ENCODE results near the gene TXNDC5.
"Not testable (repeated sequence)": the region's sequence is repeated elsewhere in the genome, so short reads cannot be mapped to it uniquely, and the experiment has no call there.

The TXNDC5 gene

GRCh38 chr6:7914311-7914710, 3.7 kb upstream of the TXNDC5 start:
- DNase-seq (ENCODE audit: low read depth), result no peak

DNA sequence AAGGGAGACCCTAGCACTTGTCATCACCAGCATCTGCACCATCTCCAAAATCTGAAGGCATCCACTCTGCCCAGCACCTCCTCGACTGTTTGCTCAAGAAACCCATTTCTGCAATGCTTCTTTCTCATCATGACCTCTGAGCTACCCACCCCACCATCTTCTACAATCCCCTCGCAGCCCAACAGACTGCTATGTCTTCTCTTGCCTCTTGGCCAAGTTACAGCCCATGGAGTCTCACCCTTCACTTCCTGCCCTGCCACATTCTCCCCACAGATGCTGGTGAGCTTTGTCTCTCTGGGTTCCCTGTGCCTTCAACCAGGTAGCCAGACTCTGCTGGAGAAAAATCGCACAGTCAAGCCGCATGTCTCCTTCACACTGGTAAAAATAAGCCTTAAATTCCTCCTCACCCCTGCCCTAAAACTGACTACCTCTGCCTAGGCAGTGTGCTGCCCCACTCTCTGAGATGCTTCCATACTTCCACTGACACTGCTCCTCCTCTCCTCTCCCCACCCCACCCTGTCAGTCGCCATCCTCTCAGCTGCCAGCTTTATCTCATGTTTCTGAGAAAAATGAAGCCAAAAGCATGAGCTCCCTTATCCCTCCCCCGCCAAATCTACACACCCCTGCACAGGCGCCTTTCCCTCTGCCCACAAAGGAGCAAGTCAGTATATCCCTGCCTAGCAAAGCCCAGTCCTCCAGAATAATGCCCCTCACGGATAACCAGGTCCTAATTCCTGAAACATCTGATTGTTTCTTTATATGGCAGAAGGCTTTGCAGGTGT, 2.3 kb upstream of the TXNDC5 start:
- DNase-seq (ENCODE audit: low read depth), result no peak

GRCh38 chr6:7912024-7912423, 1.4 kb upstream of the TXNDC5 start:
- no peak for DNase-seq (ENCODE audit: low read depth)

DNA sequence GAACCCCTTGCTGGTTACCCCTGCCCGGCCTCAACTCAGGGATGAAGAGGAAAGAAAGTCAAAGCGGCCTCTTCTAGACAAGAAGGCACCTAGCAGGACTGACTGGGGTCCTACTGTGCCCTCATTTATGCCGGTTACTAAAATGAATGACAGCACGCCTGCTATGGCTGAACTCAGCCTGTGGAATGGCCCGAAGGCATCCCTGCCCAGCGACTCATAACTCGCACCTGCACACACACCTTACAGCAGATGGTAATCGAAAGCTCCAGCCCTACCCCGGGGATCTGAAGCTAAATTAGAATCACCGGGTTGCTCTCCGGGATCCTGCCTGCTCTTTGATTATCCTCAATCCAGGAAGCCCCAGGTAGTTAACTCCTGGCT, 747 bp upstream of the TXNDC5 start:
- DNase-seq (ENCODE audit: low read depth), result no peak

DNA sequence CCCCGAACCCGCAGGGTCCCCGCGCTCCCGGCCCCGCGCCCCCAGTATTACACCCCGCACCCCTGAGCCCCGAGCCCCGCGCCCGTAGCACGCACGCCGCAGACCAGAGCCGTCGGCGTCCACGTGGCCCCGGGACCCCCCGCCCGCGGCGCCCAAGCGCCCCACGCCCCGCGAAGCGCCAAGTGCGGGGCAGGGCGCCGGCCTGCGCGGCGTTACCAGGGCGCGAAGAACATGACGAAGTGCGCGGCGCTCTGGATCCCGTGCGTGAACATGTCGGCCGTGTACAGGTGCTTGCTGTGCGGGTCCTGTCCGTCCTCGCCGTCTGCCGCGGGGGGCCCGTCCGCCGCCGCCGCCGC, 312 bp downstream of the TXNDC5 start:
- no peak for DNase-seq (ENCODE audit: low read depth)

DNA sequence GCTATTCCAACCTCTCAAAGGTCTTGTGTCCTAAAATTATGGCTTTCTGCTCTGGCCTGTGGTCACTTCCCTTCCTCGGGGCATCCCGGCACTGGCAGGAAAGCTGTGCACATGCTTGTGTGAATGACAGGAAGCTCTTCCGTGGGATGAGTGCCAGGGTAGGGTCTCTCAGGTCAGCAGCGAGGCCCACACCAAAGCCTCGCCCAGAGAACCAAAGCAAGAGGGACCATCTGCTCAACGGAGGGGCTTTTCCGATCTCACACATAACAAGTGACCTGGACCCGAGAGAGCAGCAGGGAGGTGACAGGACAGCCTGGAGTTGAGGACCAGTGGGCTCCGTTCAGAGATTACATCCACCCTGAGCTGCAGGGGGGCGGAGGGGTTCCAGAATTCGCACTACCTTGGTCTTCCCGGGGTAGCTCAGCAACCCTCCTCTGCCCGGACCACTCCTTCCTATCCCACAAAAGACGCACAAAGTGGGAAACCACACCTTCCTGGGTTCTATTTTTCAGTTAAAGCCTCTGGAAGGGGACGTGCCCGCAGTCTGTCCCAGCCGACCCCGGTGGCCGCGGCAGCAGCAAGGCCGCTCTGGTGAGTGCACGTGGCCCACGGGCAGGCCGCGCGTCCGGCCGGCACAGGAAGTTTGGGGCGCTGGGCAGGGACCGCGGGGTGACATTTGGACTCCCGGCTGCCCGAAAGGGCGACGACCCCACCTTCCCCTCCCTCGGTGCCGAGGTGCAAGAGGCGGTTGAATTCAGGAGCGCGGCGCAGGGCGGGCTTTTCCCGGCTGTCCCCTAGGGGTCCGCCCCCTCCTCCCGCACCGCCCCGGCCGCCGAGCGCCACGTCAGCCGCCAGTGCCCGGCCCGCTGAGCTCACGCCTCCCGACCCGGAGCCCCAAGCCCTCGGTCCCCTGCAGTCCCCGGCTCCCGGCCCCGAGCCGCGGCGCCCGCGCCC, 988 bp downstream of the TXNDC5 start:
- no peak for DNase-seq (ENCODE audit: low read depth)

GRCh38 chr6:7907159-7907558, 3.4 kb downstream of the TXNDC5 start:
- DNase-seq (ENCODE audit: low read depth), result no peak

DNA sequence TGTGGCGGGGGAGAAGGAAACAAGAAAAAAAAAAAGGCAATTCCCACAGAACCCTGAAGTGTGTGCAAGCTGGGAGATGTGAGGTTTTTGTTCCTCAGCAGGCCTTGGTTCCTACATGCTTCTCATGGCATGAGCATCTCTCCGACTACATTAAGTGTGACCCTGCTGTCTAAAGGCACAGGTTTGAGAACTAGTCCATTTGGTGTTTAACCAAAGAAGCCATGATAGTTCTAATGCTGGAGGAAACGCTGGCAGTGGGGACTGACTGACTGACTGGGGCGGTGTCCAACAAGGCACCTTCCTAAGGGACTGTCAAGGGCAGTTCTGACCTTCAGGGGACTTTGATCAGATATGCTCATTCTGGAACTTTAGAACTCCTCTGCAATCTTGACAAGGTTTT, 3.8 kb downstream of the TXNDC5 start:
- no peak for DNase-seq (ENCODE audit: low read depth)

- no peak for DNase-seq (ENCODE audit: low read depth)
These were observed 5.2 kb downstream of the TXNDC5 start for GRCh38 chr6:7905416-7905815.

- DNase-seq (ENCODE audit: low read depth), result no peak
These were observed 5.8 kb downstream of the TXNDC5 start for GRCh38 chr6:7904654-7905319.

GRCh38 chr6:7903673-7904072, 6.9 kb downstream of the TXNDC5 start:
- DNase-seq (ENCODE audit: low read depth), result no peak

DNA sequence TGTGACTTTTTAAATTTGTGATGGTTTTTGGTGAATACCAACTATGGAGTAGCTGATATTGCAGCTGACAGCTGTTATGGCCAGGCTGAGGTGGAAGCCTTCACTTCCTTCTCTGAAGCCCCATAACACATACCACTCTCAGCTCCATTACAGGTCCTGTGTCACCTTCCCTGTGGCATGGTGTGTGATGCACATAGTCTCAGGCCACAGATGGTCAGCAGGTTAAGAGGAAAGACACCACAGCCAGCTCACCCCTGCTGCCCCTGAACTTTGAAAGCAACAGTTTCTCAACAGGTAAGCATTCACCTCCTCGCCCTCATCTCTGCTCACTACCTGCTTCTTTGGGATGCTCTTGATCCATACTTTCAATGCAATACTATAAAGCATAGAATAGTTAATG, 7.7 kb downstream of the TXNDC5 start:
- no peak for DNase-seq (ENCODE audit: low read depth)

GRCh38 chr6:7902221-7902620, 8.4 kb downstream of the TXNDC5 start:
- DNase-seq (ENCODE audit: low read depth), result no peak

- no peak for DNase-seq (ENCODE audit: low read depth)
These were observed 8.8 kb downstream of the TXNDC5 start for GRCh38 chr6:7901780-7902179.

DNA sequence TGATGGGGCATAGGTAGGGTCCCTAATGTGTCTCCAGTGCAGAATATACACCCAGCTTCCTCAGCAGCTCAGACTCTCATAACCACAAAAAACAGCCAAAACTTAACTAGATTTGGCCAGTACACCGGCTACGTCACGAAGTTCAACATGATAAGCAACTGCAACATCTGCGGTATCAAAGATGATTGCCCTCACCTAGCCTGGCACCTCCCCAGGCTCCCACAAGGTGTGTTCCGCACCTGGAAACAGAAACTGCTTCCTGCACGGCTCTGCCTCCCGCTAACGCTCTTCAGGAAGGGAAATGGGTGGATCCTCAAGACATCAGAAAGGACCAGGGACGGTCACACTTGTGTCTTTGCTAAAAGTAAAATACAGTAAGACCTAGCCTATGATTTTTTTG, 9.5 kb downstream of the TXNDC5 start:
- DNase-seq (ENCODE audit: low read depth), result no peak

DNA sequence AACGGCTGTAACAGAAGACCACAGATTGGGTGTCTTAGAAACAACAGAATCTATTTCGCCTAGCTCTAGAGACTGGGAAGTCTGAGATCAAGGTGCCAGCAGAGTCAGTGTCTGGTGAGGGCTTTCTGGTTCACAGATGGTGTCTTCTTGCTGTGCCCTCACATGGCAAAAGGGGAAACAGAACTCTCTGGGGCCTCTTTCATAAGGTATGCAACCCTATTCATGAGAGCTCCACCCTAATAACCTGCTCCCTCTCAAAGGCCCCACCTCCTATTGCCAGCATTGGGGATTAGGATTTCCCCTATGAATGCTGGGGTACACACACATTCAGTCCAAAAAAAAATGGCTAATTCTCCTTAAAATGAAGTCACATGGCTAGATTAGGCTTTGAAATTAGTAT, 10.0 kb downstream of the TXNDC5 start:
- no peak for DNase-seq (ENCODE audit: low read depth)

GRCh38 chr6:7899889-7900213, 10.7 kb downstream of the TXNDC5 start:
- DNase-seq (ENCODE audit: low read depth), result no peak

DNA sequence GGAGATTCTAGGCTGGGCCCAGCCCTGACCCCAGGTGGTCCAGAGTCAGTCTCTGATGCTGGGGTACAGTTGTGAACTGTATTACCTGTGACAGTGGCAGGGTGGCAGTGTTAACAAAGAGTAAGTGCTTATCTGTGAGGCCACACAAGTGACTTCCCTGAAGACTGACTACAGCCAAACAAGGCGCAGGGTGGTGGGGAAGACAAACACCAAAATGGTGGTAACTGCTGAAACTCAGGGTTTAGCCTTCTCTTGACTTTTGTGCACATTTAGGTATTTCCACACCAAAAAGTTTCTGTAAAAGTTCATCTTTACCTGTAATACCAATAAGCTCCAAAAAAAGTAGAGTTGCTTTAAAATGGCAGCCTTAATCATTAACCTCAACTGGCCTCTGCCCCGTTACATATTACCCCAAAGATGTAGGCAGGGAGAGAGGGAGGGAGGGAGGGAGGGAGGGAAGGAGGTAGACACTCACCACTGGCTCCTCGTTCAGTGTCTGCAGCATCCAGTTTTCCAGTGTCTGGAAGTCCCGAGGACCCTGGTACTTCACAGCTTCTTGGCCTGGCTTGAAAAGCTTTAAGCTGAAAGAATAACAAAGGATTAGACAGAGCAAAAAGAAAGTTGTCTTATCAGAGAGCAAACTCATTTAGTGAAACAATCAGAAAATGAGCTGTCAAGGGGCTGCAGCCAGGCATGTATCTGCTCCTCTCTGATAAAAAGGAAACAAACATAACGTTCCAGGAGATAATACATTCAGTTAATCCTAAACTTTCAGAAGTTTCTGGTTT, 11.3 kb downstream of the TXNDC5 start:
- no peak for DNase-seq (ENCODE audit: low read depth)

GRCh38 chr6:7898193-7898586, 12.4 kb downstream of the TXNDC5 start:
- not testable (repeated sequence) for DNase-seq (ENCODE audit: low read depth)

GRCh38 chr6:7897461-7898192, 13.0 kb downstream of the TXNDC5 start:
- DNase-seq (ENCODE audit: low read depth), result no peak

DNA sequence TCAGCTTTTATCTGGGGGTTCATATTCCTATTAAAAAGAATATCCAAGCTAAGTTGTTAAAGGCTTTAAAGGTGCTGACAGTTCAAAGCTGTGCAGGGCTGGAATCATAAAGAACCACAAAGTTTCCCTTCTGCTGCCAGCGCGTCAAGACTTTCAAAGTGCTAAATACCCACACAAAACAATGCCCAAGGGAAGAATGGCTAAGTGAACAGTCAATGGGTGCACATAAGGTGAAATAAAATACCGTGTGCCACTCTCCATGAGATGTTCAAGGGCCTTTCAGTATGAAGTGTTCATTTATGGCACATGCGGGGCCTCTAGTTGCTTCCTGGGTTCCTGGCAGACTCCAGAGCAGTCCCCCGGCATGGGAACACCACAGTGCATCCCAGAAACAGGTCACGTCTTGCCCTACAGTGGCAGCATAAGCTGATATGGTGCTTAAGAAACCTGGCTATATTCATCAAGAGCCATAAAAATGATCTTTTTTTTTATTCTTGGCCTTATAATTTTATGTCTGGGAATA, 14.1 kb downstream of the TXNDC5 start:
- DNase-seq (ENCODE audit: low read depth), result no peak

Data from T follicular helper cell (primary cell).